H1 (cell line): ENCODE data around the gene KHDRBS1. TPM values are rescaled to one million over a fixed set of nuclear protein-coding genes. Genes with fewer than 3 reads are reported as not detected.

Experiments used
- GTF2F1 ChIP-seq: IDR thresholded peaks from 2 replicates; pipeline ENCODE4 v1.6.1; 2012; ENCODE audit warnings: low read depth, low read length, improper control_type of control experiment, borderline replicate concordance
- SIX5 ChIP-seq: IDR thresholded peaks from 2 replicates; pipeline ENCODE4 v1.6.1; 2011; ENCODE audit warnings: mild to moderate bottlenecking, low read depth, low read length
- SUZ12 ChIP-seq: fragments of 200-600 bp; sonication (generic); IDR thresholded peaks from 2 replicates; pipeline ENCODE4 v1.6.1; 2012; ENCODE audit warnings: mild to moderate bottlenecking, inconsistent platforms, low read length, moderate library complexity, mixed read lengths
- ZNF274 ChIP-seq: IDR thresholded peaks from 2 replicates; pipeline ENCODE4 v1.7.0; 2012; ENCODE audit warnings: low read length, borderline replicate concordance; ENCODE audit errors: extremely low read depth
- polyA plus RNA-seq, 7 experiments: library from polyadenylated mRNA; depleted of rRNA in 3 of 7; stranded (reverse) in 5 of 7; unstranded in 2 of 7; fragments of >200 nt in 5 of 7; fragments of 200-250 nt in 2 of 7; gene quantifications; 1 replicate in 5 of 7; 2 replicates in 1 of 7; 4 replicates in 1 of 7; pipeline versions ENCODE4 v1.2.1 to v1.2.3, GENCODE V29; 2011 to 2013; ENCODE audit warnings: missing spikeins in 2 of 7, mixed read lengths in 2 of 7
- total RNA-seq: library from RNA; stranded (reverse); fragmentation: NEBNext Ultra II Directional; extraction: Animal tissue kit (Norgen Biotek cat#: 25700); gene quantifications from 2 replicates; pipeline ENCODE4 v1.2.1, GENCODE V29; 2021
- TF ChIP-seq, protein P1 (sequence below): fragments of 300-600 bp; sonication (generic); IDR thresholded peaks from 2 replicates; pipeline ENCODE4 v1.7.1; 2012; ENCODE audit warnings: low read length, moderate library complexity, mild to moderate bottlenecking, inconsistent platforms; ENCODE audit not compliant: insufficient replicate concordance

KHDRBS1 gene
- total and polyA plus RNA-seq, 2 of the 8 experiments (the other 6 are each of a cell fraction or from before 2014, with no cell fraction given) = 53.8 to 284 TPM

DNA sequence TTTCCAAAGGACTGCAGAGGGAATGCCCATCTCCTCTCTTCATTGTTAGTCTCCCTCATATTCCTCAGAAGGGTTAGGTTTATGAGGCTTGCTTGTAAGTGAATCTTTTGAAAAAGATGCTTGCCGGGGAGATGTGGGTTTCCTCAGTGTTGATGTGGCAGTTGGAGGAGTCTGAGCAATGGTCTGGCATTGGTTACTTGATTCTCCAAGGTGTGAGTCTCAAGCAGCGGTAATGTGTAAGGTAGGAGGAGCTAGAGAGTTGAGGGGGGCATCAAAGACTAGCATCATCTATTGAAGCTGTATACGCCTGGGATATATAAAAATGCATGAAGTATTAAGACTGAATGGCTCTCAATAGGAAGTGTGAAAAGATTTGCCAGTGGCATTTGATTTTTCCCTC lies 21.5 kb downstream of the KHDRBS1 start (continued):
- TF ChIP-seq SUZ12 = no peak
- no peak for TF ChIP-seq GTF2F1
- TF ChIP-seq ZNF274 = no peak
- no peak for TF ChIP-seq SIX5
- TF ChIP-seq, protein P1, sequence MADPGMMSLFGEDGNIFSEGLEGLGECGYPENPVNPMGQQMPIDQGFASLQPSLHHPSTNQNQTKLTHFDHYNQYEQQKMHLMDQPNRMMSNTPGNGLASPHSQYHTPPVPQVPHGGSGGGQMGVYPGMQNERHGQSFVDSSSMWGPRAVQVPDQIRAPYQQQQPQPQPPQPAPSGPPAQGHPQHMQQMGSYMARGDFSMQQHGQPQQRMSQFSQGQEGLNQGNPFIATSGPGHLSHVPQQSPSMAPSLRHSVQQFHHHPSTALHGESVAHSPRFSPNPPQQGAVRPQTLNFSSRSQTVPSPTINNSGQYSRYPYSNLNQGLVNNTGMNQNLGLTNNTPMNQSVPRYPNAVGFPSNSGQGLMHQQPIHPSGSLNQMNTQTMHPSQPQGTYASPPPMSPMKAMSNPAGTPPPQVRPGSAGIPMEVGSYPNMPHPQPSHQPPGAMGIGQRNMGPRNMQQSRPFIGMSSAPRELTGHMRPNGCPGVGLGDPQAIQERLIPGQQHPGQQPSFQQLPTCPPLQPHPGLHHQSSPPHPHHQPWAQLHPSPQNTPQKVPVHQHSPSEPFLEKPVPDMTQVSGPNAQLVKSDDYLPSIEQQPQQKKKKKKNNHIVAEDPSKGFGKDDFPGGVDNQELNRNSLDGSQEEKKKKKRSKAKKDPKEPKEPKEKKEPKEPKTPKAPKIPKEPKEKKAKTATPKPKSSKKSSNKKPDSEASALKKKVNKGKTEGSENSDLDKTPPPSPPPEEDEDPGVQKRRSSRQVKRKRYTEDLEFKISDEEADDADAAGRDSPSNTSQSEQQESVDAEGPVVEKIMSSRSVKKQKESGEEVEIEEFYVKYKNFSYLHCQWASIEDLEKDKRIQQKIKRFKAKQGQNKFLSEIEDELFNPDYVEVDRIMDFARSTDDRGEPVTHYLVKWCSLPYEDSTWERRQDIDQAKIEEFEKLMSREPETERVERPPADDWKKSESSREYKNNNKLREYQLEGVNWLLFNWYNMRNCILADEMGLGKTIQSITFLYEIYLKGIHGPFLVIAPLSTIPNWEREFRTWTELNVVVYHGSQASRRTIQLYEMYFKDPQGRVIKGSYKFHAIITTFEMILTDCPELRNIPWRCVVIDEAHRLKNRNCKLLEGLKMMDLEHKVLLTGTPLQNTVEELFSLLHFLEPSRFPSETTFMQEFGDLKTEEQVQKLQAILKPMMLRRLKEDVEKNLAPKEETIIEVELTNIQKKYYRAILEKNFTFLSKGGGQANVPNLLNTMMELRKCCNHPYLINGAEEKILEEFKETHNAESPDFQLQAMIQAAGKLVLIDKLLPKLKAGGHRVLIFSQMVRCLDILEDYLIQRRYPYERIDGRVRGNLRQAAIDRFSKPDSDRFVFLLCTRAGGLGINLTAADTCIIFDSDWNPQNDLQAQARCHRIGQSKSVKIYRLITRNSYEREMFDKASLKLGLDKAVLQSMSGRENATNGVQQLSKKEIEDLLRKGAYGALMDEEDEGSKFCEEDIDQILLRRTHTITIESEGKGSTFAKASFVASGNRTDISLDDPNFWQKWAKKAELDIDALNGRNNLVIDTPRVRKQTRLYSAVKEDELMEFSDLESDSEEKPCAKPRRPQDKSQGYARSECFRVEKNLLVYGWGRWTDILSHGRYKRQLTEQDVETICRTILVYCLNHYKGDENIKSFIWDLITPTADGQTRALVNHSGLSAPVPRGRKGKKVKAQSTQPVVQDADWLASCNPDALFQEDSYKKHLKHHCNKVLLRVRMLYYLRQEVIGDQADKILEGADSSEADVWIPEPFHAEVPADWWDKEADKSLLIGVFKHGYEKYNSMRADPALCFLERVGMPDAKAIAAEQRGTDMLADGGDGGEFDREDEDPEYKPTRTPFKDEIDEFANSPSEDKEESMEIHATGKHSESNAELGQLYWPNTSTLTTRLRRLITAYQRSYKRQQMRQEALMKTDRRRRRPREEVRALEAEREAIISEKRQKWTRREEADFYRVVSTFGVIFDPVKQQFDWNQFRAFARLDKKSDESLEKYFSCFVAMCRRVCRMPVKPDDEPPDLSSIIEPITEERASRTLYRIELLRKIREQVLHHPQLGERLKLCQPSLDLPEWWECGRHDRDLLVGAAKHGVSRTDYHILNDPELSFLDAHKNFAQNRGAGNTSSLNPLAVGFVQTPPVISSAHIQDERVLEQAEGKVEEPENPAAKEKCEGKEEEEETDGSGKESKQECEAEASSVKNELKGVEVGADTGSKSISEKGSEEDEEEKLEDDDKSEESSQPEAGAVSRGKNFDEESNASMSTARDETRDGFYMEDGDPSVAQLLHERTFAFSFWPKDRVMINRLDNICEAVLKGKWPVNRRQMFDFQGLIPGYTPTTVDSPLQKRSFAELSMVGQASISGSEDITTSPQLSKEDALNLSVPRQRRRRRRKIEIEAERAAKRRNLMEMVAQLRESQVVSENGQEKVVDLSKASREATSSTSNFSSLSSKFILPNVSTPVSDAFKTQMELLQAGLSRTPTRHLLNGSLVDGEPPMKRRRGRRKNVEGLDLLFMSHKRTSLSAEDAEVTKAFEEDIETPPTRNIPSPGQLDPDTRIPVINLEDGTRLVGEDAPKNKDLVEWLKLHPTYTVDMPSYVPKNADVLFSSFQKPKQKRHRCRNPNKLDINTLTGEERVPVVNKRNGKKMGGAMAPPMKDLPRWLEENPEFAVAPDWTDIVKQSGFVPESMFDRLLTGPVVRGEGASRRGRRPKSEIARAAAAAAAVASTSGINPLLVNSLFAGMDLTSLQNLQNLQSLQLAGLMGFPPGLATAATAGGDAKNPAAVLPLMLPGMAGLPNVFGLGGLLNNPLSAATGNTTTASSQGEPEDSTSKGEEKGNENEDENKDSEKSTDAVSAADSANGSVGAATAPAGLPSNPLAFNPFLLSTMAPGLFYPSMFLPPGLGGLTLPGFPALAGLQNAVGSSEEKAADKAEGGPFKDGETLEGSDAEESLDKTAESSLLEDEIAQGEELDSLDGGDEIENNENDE = no peak
